Suppressor macrophage treated with lipopolysaccharide for 4 hours (primary cell): ENCODE data around the gene TGM3.

Source experiments
- DNase-seq: peaks from one replicate; pipeline ENCODE4 v3.0.0-alpha.2; 2020

The TGM3 gene

DNA sequence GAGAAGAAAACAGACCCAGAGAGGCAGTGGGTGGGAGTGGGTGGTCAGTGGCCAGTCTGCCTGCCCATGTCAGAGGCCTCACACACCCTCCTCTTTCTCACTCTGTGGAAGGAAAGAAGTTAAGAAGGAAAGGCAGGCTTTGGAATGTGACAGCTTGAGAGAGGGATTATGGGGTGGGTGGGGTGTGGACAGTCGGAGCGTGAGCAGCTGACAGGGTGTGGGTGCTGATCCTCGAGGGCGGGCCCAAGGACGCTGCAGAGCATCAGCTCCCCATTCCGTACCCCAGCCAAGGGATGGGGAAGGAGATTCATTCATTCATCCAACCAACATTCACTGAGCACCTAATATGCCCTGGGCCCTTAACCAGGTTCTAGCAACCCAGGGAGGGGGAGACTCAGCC is 89.7 kb downstream of the TGM3 start:
- no peak for DNase-seq

DNA sequence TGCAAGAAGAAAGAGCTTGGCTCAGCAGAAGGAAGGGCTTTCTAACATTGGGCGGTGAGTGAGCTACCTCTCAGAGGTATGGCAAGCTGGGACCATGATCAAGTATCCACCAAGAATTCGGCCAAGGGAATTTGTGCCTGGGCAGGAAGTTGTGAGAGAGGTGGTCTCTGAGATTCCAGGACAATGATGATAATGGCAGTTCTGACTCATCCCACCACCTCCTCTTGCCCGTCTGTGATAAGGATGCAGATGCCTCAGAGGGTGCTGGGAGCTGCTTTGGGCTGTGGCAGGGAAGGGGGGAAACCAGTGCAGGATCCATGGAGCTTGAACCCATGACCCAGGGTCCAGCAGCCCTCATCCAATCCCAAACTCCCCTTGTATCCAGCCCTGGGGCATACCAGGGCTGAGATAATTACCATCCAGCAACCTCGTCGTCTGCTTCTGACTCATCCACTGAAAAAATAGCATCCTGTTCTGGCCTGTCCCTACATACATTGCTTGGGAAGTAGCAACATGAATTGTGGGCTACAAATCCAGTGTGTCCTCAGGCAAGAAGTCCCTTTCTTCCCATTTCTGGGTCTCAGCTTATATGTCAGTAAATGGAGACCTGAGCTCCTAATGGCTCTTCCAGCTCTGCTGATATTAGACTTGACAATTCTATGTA is 90.8 kb downstream of the TGM3 start:
- no peak for DNase-seq

- peak; percentile 58 for DNase-seq
These were observed 91.4 kb downstream of the TGM3 start for GRCh38 chr20:2387180-2387577.

DNA sequence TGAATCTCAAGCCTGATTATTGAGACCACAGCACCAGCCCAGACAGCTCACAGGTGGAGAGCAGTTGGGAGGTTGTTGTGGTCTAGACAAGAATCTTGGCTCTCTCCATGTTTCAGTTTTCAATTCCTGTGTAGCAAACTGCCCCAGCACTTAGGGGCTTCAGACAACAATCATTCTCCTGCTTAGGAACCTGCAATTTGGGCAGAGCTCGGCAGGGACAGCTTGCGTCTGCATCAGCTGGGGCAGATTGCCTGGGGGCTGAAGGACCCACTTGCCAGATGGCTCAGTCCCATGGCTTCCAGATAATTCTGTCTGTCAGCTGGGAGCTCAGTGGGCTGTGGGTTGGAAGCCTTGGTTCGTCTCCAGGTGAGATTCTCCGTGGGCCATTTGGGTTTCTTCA is 91.8 kb downstream of the TGM3 start:
- DNase-seq: no peak
